Small intestine (tissue), 7 donors: ENCODE measurements around the gene AK6. TPM values are rescaled to one million over a fixed set of nuclear protein-coding genes. Genes with fewer than 3 reads are reported as not detected.

Source experiments
- DNase-seq, 2 donors: peaks; one replicate each; pipeline versions ENCODE4 v3.0.0 to v3.0.0-alpha.2; 2013
- FAIRE-seq: peaks from 2 replicates; lab custom pipeline; 2012; peaks lifted over from hg19 to GRCh38; lab: Jason Lieb, UNC
- H3K27ac ChIP-seq, 3 donors: one replicate each; pipeline ENCODE4 v1.5.1; 2013; ENCODE audit warnings: low read length in 2 of 3, mild to moderate bottlenecking in 2 of 3, control low read depth in 1 of 3, inconsistent platforms in 1 of 3, low read depth in 1 of 3, moderate library complexity in 1 of 3
- H3K27me3 ChIP-seq, 3 donors: one replicate each; pipeline ENCODE4 v1.6.1; 2013; ENCODE audit warnings: low read length in 3 of 3, inconsistent platforms in 1 of 3; ENCODE audit not compliant: control insufficient read depth in 3 of 3, insufficient read depth in 3 of 3
- H3K36me3 ChIP-seq, 3 donors: one replicate each; pipeline ENCODE4 v1.6.1; 2013; ENCODE audit warnings: low read length in 3 of 3, inconsistent platforms in 1 of 3, low read depth in 1 of 3, mild to moderate bottlenecking in 1 of 3, moderate library complexity in 1 of 3; ENCODE audit not compliant: control insufficient read depth in 3 of 3, insufficient read depth in 2 of 3
- H3K4me1 ChIP-seq, 3 donors: one replicate each; pipeline ENCODE4 v1.6.1; 2013; ENCODE audit warnings: low read length in 2 of 3, inconsistent platforms in 1 of 3, low read depth in 1 of 3, mild to moderate bottlenecking in 1 of 3, moderate library complexity in 1 of 3; ENCODE audit not compliant: control insufficient read depth in 3 of 3, insufficient read depth in 2 of 3
- H3K4me3 ChIP-seq, 3 donors: one replicate each; pipeline ENCODE4 v1.5.1; 2013; ENCODE audit warnings: low read length in 3 of 3, control low read depth in 1 of 3, inconsistent platforms in 1 of 3, low read depth in 1 of 3, mild to moderate bottlenecking in 1 of 3, moderate library complexity in 1 of 3
- H3K9me3 ChIP-seq, 2 donors: one replicate each; pipeline ENCODE4 v1.6.1; 2013; ENCODE audit warnings: low read depth in 1 of 2, low read length in 1 of 2; ENCODE audit not compliant: control insufficient read depth in 2 of 2, insufficient read depth in 1 of 2
- WGBS, 3 donors: extraction: QIAGEN DNeasy Blood & Tissue Kit; methylation state at CpG; one replicate each; pipeline ENCODE4 v1.1.7; 2013; 5-methylcytosine and 5-hydroxymethylcytosine counted together
- polyA plus RNA-seq, 4 donors: library from polyadenylated mRNA; stranded (reverse) in 3 of 4; unstranded in 1 of 4; fragments of 200-250 nt in 3 of 4; fragments of 120-200 nt in 1 of 4; gene quantifications; one replicate each; pipeline versions ENCODE4 v1.2.1 to v1.2.3, GENCODE V29; 2013
- donor health status: healthy with polysubstance abuse.
- donor health status: control.
- donor health status: control.
- donor health status: Bipolar disorder and iron deficiency.
- donor health status: healthy.

Gene AK6
- polyA plus RNA-seq, 4 donors, result 39.5 to 61.6 (median 52.3) TPM

- peaks cover 0 to 42% (median 10%) of the 10 kb centered on the region in 3 donors for H3K36me3 ChIP-seq
- FAIRE-seq, result no peak
Measured at GRCh38 chr5:69309380-69309779, 59.9 kb downstream of the AK6 start.

GRCh38 chr5:69308046-69308553, 61.2 kb downstream of the AK6 start:
- Histone ChIP-seq H3K36me3 (peaks cover 0 to 36% (median 5%) of the 10 kb centered on the region in 3 donors), H3K4me3 (no peak overlapping the region), H3K27me3 (no peaks in the 10 kb centered on the region), H3K9me3 (peaks cover 0 to 7% of the 10 kb centered on the region in 2 donors), H3K27ac (no peak overlapping the region), H3K4me1 (no peaks in the 10 kb centered on the region)
- DNase-seq, result no peak
- whole genome bisulfite sequencing, 3 donors, result 49 to 73% (median 61%) methylated on average over 3 of the region's 3 CpGs
- no peak for FAIRE-seq

More at GRCh38 chr5:69309380-69309779, 59.9 kb downstream of the AK6 start:
- Histone ChIP-seq H3K9me3 (peaks cover 0 to 7% of the 10 kb centered on the region in 2 donors), H3K27me3 (no peaks in the 10 kb centered on the region), H3K4me1 (no peaks in the 10 kb centered on the region), H3K27ac (no peak overlapping the region), H3K4me3 (no peak overlapping the region)
- 99 to 100% (median 100%) methylated on average over 5 of the region's 5 CpGs for WGBS, 3 donors
- no peak for DNase-seq

- WGBS, 3 donors, result 94 to 96% (median 96%) methylated on average over 8 of the region's 8 CpGs
- FAIRE-seq, result no peak
- no peak for DNase-seq
Measured at GRCh38 chr5:69305512-69305911, 63.8 kb downstream of the AK6 start.

More at GRCh38 chr5:69305512-69305911, 63.8 kb downstream of the AK6 start:
- no peak overlapping the region for H3K4me3 ChIP-seq
- H3K4me1 ChIP-seq, result no peaks in the 10 kb centered on the region
- no peak overlapping the region for H3K27ac ChIP-seq
- no peaks in the 10 kb centered on the region for H3K27me3 ChIP-seq
- peaks cover 0 to 36% (median 5%) of the 10 kb centered on the region in 3 donors for H3K36me3 ChIP-seq
- H3K9me3 ChIP-seq, result peaks cover 0 to 7% of the 10 kb centered on the region in 2 donors

Other genes with a start within 250 kb of the AK6 start
- gene CCNB1, start 202.4 kb downstream of the AK6 start, polyA plus RNA-seq, result 10 to 100 TPM in 2 of 4 donors, 1 to 10 TPM in 2; 5.1 to 82.4 (median 26.2) TPM
- 10 to 100 TPM in 2 of 4 donors, 1 to 10 TPM in 2; 2.5 to 13.0 (median 8.0) TPM for gene CENPH, start 179.9 kb downstream of the AK6 start, polyA plus RNA-seq
- 10 to 100 TPM; 19.7 to 38.8 (median 22.1) TPM for gene CDK7, start 134.6 kb downstream of the AK6 start, polyA plus RNA-seq
- 10 to 100 TPM in 1 of 4 donors, 1 to 10 TPM in 3; 5.1 to 15.1 (median 8.0) TPM for gene CCDC125, start 36.7 kb downstream of the AK6 start, polyA plus RNA-seq
- gene TAF9, start within 50 bp of the AK6 start, polyA plus RNA-seq, result 10 to 100 TPM; 56.4 to 70.3 (median 64.2) TPM
- 10 to 100 TPM; 12.6 to 26.5 (median 15.0) TPM for gene RAD17, start 298 bp upstream of the AK6 start, polyA plus RNA-seq
- 10 to 100 TPM in 2 of 4 donors, 1 to 10 TPM in 2; 6.2 to 52.2 (median 9.4) TPM for gene MARVELD2, start 45.6 kb upstream of the AK6 start, polyA plus RNA-seq
- gene OCLN, start 123.3 kb upstream of the AK6 start, polyA plus RNA-seq, result 100 to 1,000 TPM in 1 of 4 donors, 10 to 100 TPM in 1, 1 to 10 TPM in 2; 7.8 to 134 (median 12.3) TPM
- 10 to 100 TPM in 3 of 4 donors, 1 to 10 TPM in 1; 5.7 to 61.2 (median 16.0) TPM for gene GTF2H2C, start 190.7 kb upstream of the AK6 start, polyA plus RNA-seq